B cell (primary cell): ENCODE data around the gene OGT. TPM values are rescaled to one million over a fixed set of nuclear protein-coding genes. Genes with fewer than 3 reads are reported as not detected.

Experiments used
- ATAC-seq: fragments of 200-7000 bp; cut with Tn5 transposase; one replicate; pipeline ENCODE4 v1.10.0; 2021; ENCODE audit warnings: low read depth, mild to moderate bottlenecking, moderate number of reproducible peaks, moderate library complexity
- CTCF ChIA-PET: fragments of 350-600 bp; sonication (Branson Sonifier 250); formaldehyde crosslinking; loops from one replicate; lab custom pipeline; 2021; ENCODE audit warnings: antibody characterized with exemption, inconsistent platforms; lab: Charles Lee
- POLR2A ChIA-PET: fragments of 350-600 bp; sonication (Branson Sonifier 250); formaldehyde crosslinking; loops from one replicate; lab custom pipeline; 2021; ENCODE audit warnings: antibody characterized with exemption; lab: Charles Lee
- DNase-seq: peaks from one replicate; pipeline ENCODE4 v3.0.0; 2013
- H2AFZ ChIP-seq: 2 replicates; pipeline ENCODE4 v1.6.1; 2012; ENCODE audit warnings: mild to moderate bottlenecking, low read depth, low read length; ENCODE audit not compliant: insufficient read depth, poor library complexity, severe bottlenecking
- H3K27ac ChIP-seq, 2 donors: 1 replicate in 1 of 2; 2 replicates in 1 of 2; pipeline ENCODE4 v1.5.1; 2012 to 2013; ENCODE audit warnings: low read length in 2 of 2, mild to moderate bottlenecking in 2 of 2, moderate library complexity in 1 of 2
- H3K27me3 ChIP-seq, 4 experiments: fragments of 200-600 bp in 1 of 4; sonication (generic) in 1 of 4; replicated peaks in 1 of 4; 1 replicate in 2 of 4; 2 replicates in 2 of 4; pipeline versions ENCODE4 v1.6.1 to v1.7.0; 2013 to 2016; ENCODE audit warnings: low read length in 3 of 4, mild to moderate bottlenecking in 2 of 4, mixed read lengths in 1 of 4, moderate library complexity in 1 of 4; ENCODE audit not compliant: insufficient read depth in 4 of 4, control insufficient read depth in 3 of 4; ENCODE audit errors: control extremely low read depth in 1 of 4
- H3K36me3 ChIP-seq, 2 experiments: replicated peaks in 1 of 2; 1 replicate in 1 of 2; 2 replicates in 1 of 2; pipeline versions ENCODE4 v1.6.1 to v1.7.1; 2013; ENCODE audit warnings: low read length in 1 of 2; ENCODE audit not compliant: insufficient read depth in 2 of 2, control insufficient read depth in 1 of 2; ENCODE audit errors: control extremely low read depth in 1 of 2, extremely low read depth in 1 of 2
- H3K4me1 ChIP-seq, 2 donors: fragments of 200-600 bp in 1 of 2; sonication (generic) in 1 of 2; 1 replicate in 1 of 2; 2 replicates in 1 of 2; pipeline versions ENCODE4 v1.5.1 to v1.6.1; 2013 to 2017; ENCODE audit warnings: low read length in 2 of 2; ENCODE audit not compliant: control insufficient read depth in 2 of 2, insufficient read depth in 2 of 2
- H3K4me2 ChIP-seq: replicated peaks from 2 replicates; pipeline ENCODE3; 2012; ENCODE audit warnings: mild to moderate bottlenecking, low read depth, low read length; ENCODE audit not compliant: poor library complexity, severe bottlenecking
- H3K4me3 ChIP-seq, 5 experiments: fragments of 200-600 bp in 1 of 5; sonication (generic) in 1 of 5; 1 replicate in 3 of 5; 2 replicates in 2 of 5; pipeline versions ENCODE4 v1.5.1 to v1.7.0; 2011 to 2016; ENCODE audit warnings: low read length in 4 of 5, mild to moderate bottlenecking in 4 of 5, low read depth in 2 of 5, control low read depth in 1 of 5, moderate library complexity in 1 of 5; ENCODE audit not compliant: insufficient read depth in 1 of 5; ENCODE audit errors: control extremely low read depth in 1 of 5, extremely low read depth in 1 of 5
- H3K79me2 ChIP-seq: fragments of 200-600 bp; sonication (generic); one replicate; pipeline ENCODE4 v1.6.0; 2016; ENCODE audit warnings: low read length; ENCODE audit not compliant: control insufficient read depth, insufficient read depth
- H3K9ac ChIP-seq: fragments of 200-600 bp; sonication (generic); 2 replicates; pipeline ENCODE4 v1.6.1; 2017; ENCODE audit warnings: mild to moderate bottlenecking, low read length, moderate library complexity
- H3K9me3 ChIP-seq, 3 donors: one replicate each; pipeline versions ENCODE4 v1.6.1 to v1.7.1; 2013; ENCODE audit warnings: low read length in 2 of 3; ENCODE audit not compliant: control insufficient read depth in 2 of 3, insufficient read depth in 1 of 3; ENCODE audit errors: control extremely low read depth in 1 of 3
- H4K20me1 ChIP-seq: 2 replicates; pipeline ENCODE4 v1.6.0; 2012; ENCODE audit warnings: mild to moderate bottlenecking, low read length; ENCODE audit not compliant: insufficient read depth, control insufficient read depth, poor library complexity, severe bottlenecking
- H3K27ac Mint-ChIP-seq: one replicate; pipeline ENCODE4 v1.8.0; 2021; ENCODE audit warnings: mixed read lengths
- H3K27me3 Mint-ChIP-seq: one replicate; pipeline ENCODE4 v1.8.0; 2021; ENCODE audit warnings: mixed read lengths
- H3K4me1 Mint-ChIP-seq: one replicate; pipeline ENCODE4 v1.8.0; 2021; ENCODE audit warnings: mixed read lengths
- H3K4me3 Mint-ChIP-seq: one replicate; pipeline ENCODE4 v1.8.0; 2021; ENCODE audit warnings: mixed read lengths
- H3K9me3 Mint-ChIP-seq: one replicate; pipeline ENCODE4 v1.8.0; 2022; ENCODE audit warnings: mixed read lengths; ENCODE audit not compliant: insufficient read depth
- CTCF ChIP-seq: fragments of 200-600 bp; IDR thresholded peaks from one replicate; pipeline ENCODE4 v1.8.0; 2022; ENCODE audit warnings: antibody characterized with exemption, mild to moderate bottlenecking
- EZH2 ChIP-seq: IDR thresholded peaks from 2 replicates; pipeline ENCODE4 v1.6.1; 2012; ENCODE audit warnings: borderline replicate concordance, low read depth, mild to moderate bottlenecking, moderate library complexity, low read length; ENCODE audit not compliant: insufficient read depth, poor library complexity, severe bottlenecking
- WGBS: methylation state at CpG from one replicate; pipeline ENCODE4 v1.1.5; 2013; ENCODE audit warnings: missing lambda C conversion rate; ENCODE audit not compliant: insufficient coverage; 5-methylcytosine and 5-hydroxymethylcytosine counted together
- intact Hi-C: fragments of 100-400 bp; cut with micrococcal nuclease; formaldehyde crosslinking; loops from one replicate; pipeline ENCODE4 v1.10.0; 2022
- polyA plus RNA-seq: library from polyadenylated mRNA; depleted of rRNA; stranded (reverse); fragments of >200 nt; gene quantifications from 2 replicates; pipeline ENCODE4 v1.2.3, GENCODE V29; 2012
- total RNA-seq, 2 donors: library from RNA; stranded (reverse); fragments of 120-200 nt in 1 of 2; gene quantifications; 1 replicate in 1 of 2; 2 replicates in 1 of 2; pipeline versions ENCODE4 v1.2.3 to v1.2.4, GENCODE V29; 2013 to 2022

OGT gene
- total and polyA plus RNA-seq, 2 donors (not counting 1 experiment from before 2014, with no cell fraction given): 235 to 307 TPM

DNA sequence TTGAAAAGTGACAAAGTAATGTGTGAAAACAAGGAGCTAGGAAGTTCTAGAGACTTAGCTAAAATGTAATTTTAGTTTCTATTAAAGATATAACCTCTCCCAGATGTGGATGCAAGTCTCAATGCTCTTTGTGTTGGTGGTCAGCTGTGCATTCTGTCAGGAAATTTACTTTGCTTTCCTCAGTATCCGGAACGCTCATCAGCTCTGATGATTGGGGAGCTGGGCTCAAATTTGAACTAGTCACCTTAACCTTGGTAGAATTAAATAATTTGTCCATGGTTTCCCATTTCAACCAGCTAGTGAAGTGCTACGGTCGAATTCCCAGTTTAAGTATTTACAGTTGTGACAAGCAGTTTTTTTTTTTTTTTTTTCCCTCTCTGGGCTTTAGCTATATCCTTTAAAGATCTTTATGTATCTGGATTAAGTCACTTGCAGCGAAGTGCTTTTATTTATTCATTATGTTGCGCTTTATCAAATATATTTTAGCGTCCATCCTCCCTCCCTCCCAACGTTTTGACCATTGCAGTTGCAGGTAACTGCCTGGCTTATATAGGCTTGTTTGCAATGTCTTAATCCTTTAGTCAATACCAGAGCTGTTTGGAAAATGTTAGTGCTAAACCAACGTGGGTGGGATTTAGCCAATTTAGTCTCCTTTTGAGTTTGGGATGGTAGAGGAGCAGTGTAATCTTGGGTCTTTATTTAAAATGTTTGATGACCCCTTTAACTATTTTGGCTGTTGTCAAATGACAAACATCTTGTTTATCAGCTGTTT, 2.1 kb downstream of the OGT start:
- H3K79me2 ChIP-seq: peaks cover 74% of the 10 kb centered on the region
- H3K27me3 ChIP-seq: no peaks in the 10 kb centered on the region
- H3K27ac ChIP-seq: peak overlapping the region in 1 of 2 donors; percentile 83
- Mint-ChIP-seq H3K4me1 (peaks cover 39% of the 10 kb centered on the region), H3K9me3 (no peaks in the 10 kb centered on the region), H3K4me3 (peak overlapping the region; percentile 97), H3K27ac (peak overlapping the region; percentile 93), H3K27me3 (no peaks in the 10 kb centered on the region)
- WGBS: 10% methylated on average over 2 of the region's 9 CpGs
- no peak overlapping the region for H2AFZ ChIP-seq
- POLR2A ChIA-PET: no interaction called here
- H3K4me3 ChIP-seq: peak overlapping the region; percentile 75 to 96 (median 86)
- H3K9me3 ChIP-seq: no peaks in the 10 kb centered on the region
- H3K4me1 ChIP-seq: peaks cover 22 to 42% of the 10 kb centered on the region in 2 donors
- H3K4me2 ChIP-seq: peak overlapping the region; percentile 74
- ATAC-seq: no peak
- CTCF ChIA-PET: interaction anchor here (0.5 to 0.9 kb wide), 3 partner anchors 14 to 1336 kb away, joined by 3 to 7 read pairs (median 3); no protein-coding TSS in a partner anchor
- intact Hi-C loops: loop anchor here (10.0 kb wide), 3 partner anchors 280 to 1400 kb away; partner anchors contain the start of genes IGBP1 and ZMYM3
- no peak for TF ChIP-seq CTCF
- no peak for TF ChIP-seq EZH2
- peak overlapping the region; percentile 74 for H3K9ac ChIP-seq
- no peak for DNase-seq
- H3K36me3 ChIP-seq: peaks cover 0 to 21% of the 10 kb centered on the region in 2 experiments
- peaks cover 5% of the 10 kb centered on the region for H4K20me1 ChIP-seq

DNA sequence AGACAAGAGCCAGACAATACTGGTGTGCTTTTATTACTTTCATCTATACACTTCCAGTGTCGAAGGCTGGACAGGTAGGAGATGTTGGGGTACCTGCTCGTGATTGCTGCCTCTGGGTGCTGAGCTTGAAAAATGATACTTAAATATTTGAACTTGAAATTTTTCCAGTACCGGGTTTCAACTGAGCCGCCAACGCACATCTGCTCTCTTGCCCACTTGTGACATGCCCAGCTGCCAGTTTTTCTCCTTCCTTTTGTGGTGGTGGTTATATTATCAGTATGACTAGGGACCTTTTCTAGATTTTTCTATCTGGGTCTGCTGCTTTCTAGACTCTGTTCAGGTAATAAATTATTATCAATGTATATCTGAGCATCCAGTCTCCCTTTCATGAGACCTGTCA, 3.4 kb downstream of the OGT start:
- H3K27me3 ChIP-seq: no peaks in the 10 kb centered on the region
- no peaks in the 10 kb centered on the region for H3K9me3 ChIP-seq
- peaks cover 45% of the 10 kb centered on the region for H3K4me1 Mint-ChIP-seq
- peak overlapping the region in 4 of 5 experiments; percentile 5 to 75 (median 14) for H3K4me3 ChIP-seq
- H3K9me3 Mint-ChIP-seq: no peaks in the 10 kb centered on the region
- ChIA-PET POLR2A (no interaction called here), CTCF (no interaction called here)
- peak overlapping the region in 1 of 2 donors; percentile 29 for H3K27ac ChIP-seq
- peak overlapping the region; percentile 78 for H3K4me3 Mint-ChIP-seq
- TF ChIP-seq EZH2: no peak
- no peak for TF ChIP-seq CTCF
- peak overlapping the region; percentile 70 for H3K27ac Mint-ChIP-seq
- DNase-seq: no peak
- H3K9ac ChIP-seq: peak overlapping the region; percentile 34
- peaks cover 5% of the 10 kb centered on the region for H4K20me1 ChIP-seq
- H3K27me3 Mint-ChIP-seq: no peaks in the 10 kb centered on the region
- H3K4me2 ChIP-seq: peak overlapping the region; percentile 74
- no peak for ATAC-seq
- peaks cover 73% of the 10 kb centered on the region for H3K79me2 ChIP-seq
- H3K36me3 ChIP-seq: peaks cover 0 to 22% of the 10 kb centered on the region in 2 experiments
- intact Hi-C loops: loop anchor here (10.0 kb wide), 3 partner anchors 281 to 1401 kb away; partner anchors contain the start of genes IGBP1 and ZMYM3
- peaks cover 34 to 52% of the 10 kb centered on the region in 2 donors for H3K4me1 ChIP-seq
- no peak overlapping the region for H2AFZ ChIP-seq
- no CpG with 5 or more reads among the region's 5 CpGs for WGBS
